ENCODE measurements around the gene RRP1B.

- TF ChIP-seq CTCF (IDR thresholded peaks at IDR 0.05 in 4 of 5, conservative IDR thresholded peaks at IDR 0.05 in 1 of 5): no peak
- TF ChIP-seq POLR2A (IDR thresholded peaks at IDR 0.05): no peak
Observed at GRCh38 chr21:43644609-43645008, 14.8 kb upstream of the RRP1B start.

Data from gastrocnemius medialis (tissue), 4 donors.